ENCODE data around the gene EEF2. TPM values are rescaled to one million over a fixed set of nuclear protein-coding genes. Genes with fewer than 3 reads are reported as not detected.

Gene EEF2
- total RNA-seq, 1 donor from 2014 or later = 1,288 TPM

DNA sequence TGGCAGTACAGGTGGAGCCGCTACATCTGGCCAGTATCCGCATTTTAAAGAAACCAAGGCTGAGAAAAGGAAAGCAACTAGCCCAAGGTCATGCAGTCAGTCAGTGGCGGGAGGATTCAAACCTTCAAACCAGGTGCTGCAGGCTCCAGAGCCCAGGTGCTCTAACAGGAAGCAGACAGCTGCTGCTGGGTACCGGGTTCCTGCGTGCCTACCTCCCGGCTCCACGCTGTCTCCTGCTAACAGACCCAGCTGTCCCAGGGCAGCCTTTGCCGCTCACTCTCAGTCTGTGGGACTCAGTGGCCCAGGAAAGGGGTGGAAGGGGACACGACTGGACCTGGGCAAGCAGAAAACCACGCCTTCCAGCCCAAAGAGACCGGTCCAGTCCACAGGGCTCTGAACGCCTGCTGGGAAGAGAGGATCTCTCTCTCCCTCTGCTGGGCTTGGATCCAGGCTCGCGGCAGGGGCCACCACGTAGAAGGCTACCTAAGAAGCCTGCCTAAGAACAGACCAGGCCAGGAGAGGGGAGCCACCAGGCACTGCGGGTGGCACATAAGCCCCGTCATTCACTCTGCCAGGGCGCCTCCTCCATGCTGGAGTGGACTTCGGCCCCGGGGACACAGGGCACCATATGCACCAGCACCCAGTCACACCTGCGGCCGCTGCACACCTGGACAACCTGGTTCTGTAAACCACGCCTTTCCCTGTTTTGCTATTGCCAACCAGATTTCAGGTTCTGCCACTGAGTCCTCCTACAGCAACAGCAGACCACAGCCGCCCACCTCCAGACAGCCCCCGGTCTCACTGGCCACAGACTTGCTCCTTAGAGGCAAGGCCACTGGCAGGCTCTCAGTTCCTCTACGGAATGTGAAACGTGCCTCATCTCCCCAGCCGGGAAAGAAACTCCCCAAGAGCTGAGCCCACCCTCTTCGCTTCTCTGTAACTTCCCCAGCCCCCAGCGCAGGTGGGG, 18.9 kb downstream of the EEF2 start:
- Mint-ChIP-seq H3K27me3 (ENCODE audit: insufficient read depth, low read depth) (peaks cover 3% of the 10 kb centered on the region), H3K4me3 (peak overlapping the region; percentile 58), H3K27ac (peak overlapping the region; percentile 87), H3K4me1 (peaks cover 30% of the 10 kb centered on the region), H3K36me3 (peaks cover 16% of the 10 kb centered on the region), H3K9me3 (no peaks in the 10 kb centered on the region)
- no peak overlapping the region for H3K4me2 ChIP-seq
- TF ChIP-seq EZH2 (IDR thresholded peaks at IDR 0.05) (no peak), EZH2phosphoT487 (IDR thresholded peaks at IDR 0.05) (no peak)
- TF ChIP-seq, protein P1, sequence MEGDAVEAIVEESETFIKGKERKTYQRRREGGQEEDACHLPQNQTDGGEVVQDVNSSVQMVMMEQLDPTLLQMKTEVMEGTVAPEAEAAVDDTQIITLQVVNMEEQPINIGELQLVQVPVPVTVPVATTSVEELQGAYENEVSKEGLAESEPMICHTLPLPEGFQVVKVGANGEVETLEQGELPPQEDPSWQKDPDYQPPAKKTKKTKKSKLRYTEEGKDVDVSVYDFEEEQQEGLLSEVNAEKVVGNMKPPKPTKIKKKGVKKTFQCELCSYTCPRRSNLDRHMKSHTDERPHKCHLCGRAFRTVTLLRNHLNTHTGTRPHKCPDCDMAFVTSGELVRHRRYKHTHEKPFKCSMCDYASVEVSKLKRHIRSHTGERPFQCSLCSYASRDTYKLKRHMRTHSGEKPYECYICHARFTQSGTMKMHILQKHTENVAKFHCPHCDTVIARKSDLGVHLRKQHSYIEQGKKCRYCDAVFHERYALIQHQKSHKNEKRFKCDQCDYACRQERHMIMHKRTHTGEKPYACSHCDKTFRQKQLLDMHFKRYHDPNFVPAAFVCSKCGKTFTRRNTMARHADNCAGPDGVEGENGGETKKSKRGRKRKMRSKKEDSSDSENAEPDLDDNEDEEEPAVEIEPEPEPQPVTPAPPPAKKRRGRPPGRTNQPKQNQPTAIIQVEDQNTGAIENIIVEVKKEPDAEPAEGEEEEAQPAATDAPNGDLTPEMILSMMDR (IDR thresholded peaks at IDR 0.05) = no peak
- H3K4me1 ChIP-seq = peaks cover 15% of the 10 kb centered on the region
- H2AFZ ChIP-seq (replicated peaks) = no peak overlapping the region
- no peak overlapping the region for H3K9ac ChIP-seq
- H3K9me3 ChIP-seq (ENCODE audit: low read depth) = no peaks in the 10 kb centered on the region
- peaks cover 24% of the 10 kb centered on the region for H3F3A ChIP-seq (ENCODE audit: low read depth)
- peaks cover 45% of the 10 kb centered on the region for H3K79me2 ChIP-seq (ENCODE audit: low read depth)
- no peak overlapping the region for H3K4me3 ChIP-seq
- H3K27ac ChIP-seq = no peak overlapping the region
- no peaks in the 10 kb centered on the region for H3K36me3 ChIP-seq
- DNase-seq (ENCODE audit: low spot score) = peak; percentile 0
- H4K20me1 ChIP-seq (ENCODE audit: low read depth) = peaks cover 63% of the 10 kb centered on the region
- H3K27me3 ChIP-seq = no peaks in the 10 kb centered on the region

DNA sequence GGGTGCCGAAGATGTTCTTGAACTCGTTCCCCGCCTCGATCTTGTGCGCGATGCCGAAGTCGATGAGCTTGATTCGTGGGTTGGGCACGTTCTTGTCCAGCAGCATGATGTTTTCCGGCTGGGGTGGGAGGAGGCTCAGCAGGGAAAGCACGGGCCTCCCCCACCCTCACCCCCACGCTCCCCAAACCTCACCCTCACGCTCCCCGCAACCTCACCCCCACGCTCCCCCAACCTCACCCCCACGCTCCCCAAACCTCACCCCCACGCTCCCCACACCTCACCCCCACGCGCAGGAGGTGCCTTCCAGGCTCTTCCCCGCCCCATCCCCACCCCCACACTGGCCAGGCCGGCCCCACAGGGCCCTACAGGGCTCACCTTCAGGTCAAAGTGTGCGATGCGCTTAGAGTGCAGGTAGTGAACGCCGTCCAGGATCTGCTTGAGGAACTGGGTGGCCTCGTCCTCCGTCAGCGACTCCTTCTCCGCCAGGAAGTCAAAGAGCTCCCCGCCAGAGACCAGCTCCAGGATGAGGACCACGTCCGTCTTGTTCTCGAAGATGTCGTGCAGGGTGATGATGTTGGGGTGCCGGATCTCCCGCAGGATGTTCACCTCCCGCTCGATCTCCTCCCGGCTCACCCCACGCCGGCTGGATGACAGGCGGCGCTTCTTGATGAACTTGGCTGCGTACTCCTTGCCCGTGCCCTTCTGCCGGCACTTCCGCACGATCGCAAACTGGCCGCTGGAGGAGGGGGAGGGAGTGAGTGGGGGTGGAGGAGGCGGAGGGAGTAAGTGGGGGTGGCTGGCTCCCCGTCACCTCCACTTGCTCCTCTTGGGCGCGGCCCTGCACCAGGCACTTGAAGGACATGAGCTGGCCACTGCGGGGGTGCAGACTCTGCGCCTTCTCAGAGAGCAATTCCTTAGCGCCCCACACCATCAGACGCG, 20.7 kb downstream of the EEF2 start:
- H3K9me3 ChIP-seq (ENCODE audit: low read depth) = no peaks in the 10 kb centered on the region
- no peaks in the 10 kb centered on the region for H3K9me3 Mint-ChIP-seq
- H3K4me1 ChIP-seq = peaks cover 10% of the 10 kb centered on the region
- H3K27me3 ChIP-seq = no peaks in the 10 kb centered on the region
- H3K79me2 ChIP-seq (ENCODE audit: low read depth) = peaks cover 33% of the 10 kb centered on the region
- peaks cover 16% of the 10 kb centered on the region for H3F3A ChIP-seq (ENCODE audit: low read depth)
- peak overlapping the region; percentile 57 for H3K27ac Mint-ChIP-seq
- H3K4me1 Mint-ChIP-seq = peaks cover 20% of the 10 kb centered on the region
- no peak overlapping the region for H3K4me3 Mint-ChIP-seq
- no peak overlapping the region for H3K27ac ChIP-seq
- no peak overlapping the region for H3K9ac ChIP-seq
- TF ChIP-seq, protein P1 (IDR thresholded peaks at IDR 0.05) = no peak
- TF ChIP-seq EZH2phosphoT487 (IDR thresholded peaks at IDR 0.05) = no peak
- TF ChIP-seq EZH2 (IDR thresholded peaks at IDR 0.05) = no peak
- peaks cover 3% of the 10 kb centered on the region for H3K27me3 Mint-ChIP-seq (ENCODE audit: insufficient read depth, low read depth)
- H3K36me3 ChIP-seq = no peaks in the 10 kb centered on the region
- peak; percentile 1 for DNase-seq (ENCODE audit: low spot score)
- H3K4me2 ChIP-seq = no peak overlapping the region
- no peak overlapping the region for H2AFZ ChIP-seq (replicated peaks)
- peaks cover 56% of the 10 kb centered on the region for H4K20me1 ChIP-seq (ENCODE audit: low read depth)
- peaks cover 14% of the 10 kb centered on the region for H3K36me3 Mint-ChIP-seq
- no peak overlapping the region for H3K4me3 ChIP-seq

DNA sequence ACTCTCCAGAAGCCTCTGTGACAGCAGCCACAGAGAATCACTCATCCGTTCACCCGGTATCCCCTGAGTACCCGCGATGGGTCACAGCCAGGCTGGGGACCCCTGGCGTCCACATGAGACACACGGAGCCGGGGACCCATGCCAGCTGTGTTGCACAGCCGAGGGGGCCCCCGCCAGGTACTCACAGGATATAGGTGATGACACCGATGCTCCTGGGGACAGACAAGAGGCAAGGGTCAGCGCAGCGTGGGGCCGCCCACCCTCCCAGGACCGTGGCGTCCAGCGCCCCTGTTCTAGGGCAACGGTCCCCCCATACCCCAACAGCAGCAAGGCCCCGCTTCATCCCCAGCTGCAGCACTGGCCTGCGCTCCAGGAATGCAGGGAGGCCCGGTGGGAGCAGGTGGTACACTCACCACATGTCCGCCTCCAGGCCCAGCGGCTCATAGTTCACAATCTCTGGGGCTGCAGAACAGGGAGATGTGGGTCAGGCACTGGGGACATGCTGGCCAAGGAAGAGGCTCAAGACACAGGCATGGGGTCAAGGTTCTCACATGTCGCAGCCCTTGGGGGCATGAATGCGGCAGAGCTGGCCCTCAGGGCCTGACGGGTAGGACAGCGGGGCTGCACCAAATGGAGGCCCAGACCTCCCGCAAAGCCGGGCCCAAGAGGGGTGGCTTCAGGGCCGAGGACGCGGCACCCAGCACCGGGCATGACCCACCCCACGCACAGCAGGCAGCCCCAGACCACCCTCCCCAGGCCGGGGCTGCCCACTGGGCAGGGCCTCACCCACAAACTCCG, 21.6 kb downstream of the EEF2 start:
- H3K9me3 ChIP-seq (ENCODE audit: low read depth) = no peaks in the 10 kb centered on the region
- no peak overlapping the region for H3K27ac ChIP-seq
- peaks cover 11% of the 10 kb centered on the region for H3K4me1 Mint-ChIP-seq
- no peak overlapping the region for H3K4me3 Mint-ChIP-seq
- H3K27ac Mint-ChIP-seq = no peak overlapping the region
- peak; percentile 1 for DNase-seq (ENCODE audit: low spot score)
- H3K36me3 Mint-ChIP-seq = peaks cover 14% of the 10 kb centered on the region
- peaks cover 7% of the 10 kb centered on the region for H3F3A ChIP-seq (ENCODE audit: low read depth)
- H3K79me2 ChIP-seq (ENCODE audit: low read depth) = peaks cover 29% of the 10 kb centered on the region
- no peaks in the 10 kb centered on the region for H3K9me3 Mint-ChIP-seq
- no peak overlapping the region for H3K4me2 ChIP-seq
- H3K9ac ChIP-seq = no peak overlapping the region
- H3K4me3 ChIP-seq = no peak overlapping the region
- TF ChIP-seq EZH2 (IDR thresholded peaks at IDR 0.05) = no peak
- TF ChIP-seq EZH2phosphoT487 (IDR thresholded peaks at IDR 0.05) = no peak
- TF ChIP-seq, protein P1 (IDR thresholded peaks at IDR 0.05) = no peak
- peaks cover 5% of the 10 kb centered on the region for H3K4me1 ChIP-seq
- no peaks in the 10 kb centered on the region for H3K36me3 ChIP-seq
- H4K20me1 ChIP-seq (ENCODE audit: low read depth) = peaks cover 49% of the 10 kb centered on the region
- peaks cover 3% of the 10 kb centered on the region for H3K27me3 Mint-ChIP-seq (ENCODE audit: insufficient read depth, low read depth)
- no peak overlapping the region for H2AFZ ChIP-seq (replicated peaks)
- H3K27me3 ChIP-seq = no peaks in the 10 kb centered on the region

All from neural progenitor cell (in vitro differentiated cells).